ENCODE data around the gene TSPAN5.

The TSPAN5 gene

GRCh38 chr4:98662626-98663225 lies 4.3 kb upstream of the TSPAN5 start:
- no peak for TF ChIP-seq CTCF (IDR thresholded peaks at IDR 0.05; ENCODE audit: low read depth, low read length)
- H3K4me3 ChIP-seq (ENCODE audit: low read depth, low read length): no peak overlapping the region

- no peak overlapping the region for H3K4me3 ChIP-seq (ENCODE audit: low read depth, low read length)
- no peak for TF ChIP-seq CTCF (IDR thresholded peaks at IDR 0.05; ENCODE audit: low read depth, low read length)
Observed at GRCh38 chr4:98662055-98662453, 3.6 kb upstream of the TSPAN5 start.

- no peak overlapping the region for H3K4me3 ChIP-seq (ENCODE audit: low read depth, low read length)
- TF ChIP-seq CTCF (IDR thresholded peaks at IDR 0.05; ENCODE audit: low read depth, low read length): no peak
Observed at GRCh38 chr4:98661371-98662054, 3.1 kb upstream of the TSPAN5 start.

GRCh38 chr4:98659741-98660462 lies 1.5 kb upstream of the TSPAN5 start:
- TF ChIP-seq CTCF (IDR thresholded peaks at IDR 0.05; ENCODE audit: low read depth, low read length): no peak
- H3K4me3 ChIP-seq (ENCODE audit: low read depth, low read length): peak overlapping the region; percentile 85

- TF ChIP-seq CTCF (IDR thresholded peaks at IDR 0.05; ENCODE audit: low read depth, low read length): no peak
- H3K4me3 ChIP-seq (ENCODE audit: low read depth, low read length): peak overlapping the region; percentile 85
Observed at GRCh38 chr4:98659106-98659592, 738 bp upstream of the TSPAN5 start.

GRCh38 chr4:98657531-98658286 lies 702 bp downstream of the TSPAN5 start:
- TF ChIP-seq CTCF (IDR thresholded peaks at IDR 0.05; ENCODE audit: low read depth, low read length): no peak
- H3K4me3 ChIP-seq (ENCODE audit: low read depth, low read length): peak overlapping the region; percentile 85

All from WI38 (cell line).